GM10266 (cell line): ENCODE data around the gene KIFAP3.

Experiments
- DNase-seq: peaks from one replicate; pipeline ENCODE4 v3.0.0; 2012; ENCODE audit errors: extremely low spot score
- TF ChIP-seq, protein P1 (sequence below): IDR thresholded peaks from 2 replicates; pipeline ENCODE4 v1.5.1; 2012; ENCODE audit warnings: mild to moderate bottlenecking, low read depth; ENCODE audit not compliant: control insufficient read depth, insufficient read depth; ENCODE audit errors: missing control alignments

KIFAP3 gene

DNA sequence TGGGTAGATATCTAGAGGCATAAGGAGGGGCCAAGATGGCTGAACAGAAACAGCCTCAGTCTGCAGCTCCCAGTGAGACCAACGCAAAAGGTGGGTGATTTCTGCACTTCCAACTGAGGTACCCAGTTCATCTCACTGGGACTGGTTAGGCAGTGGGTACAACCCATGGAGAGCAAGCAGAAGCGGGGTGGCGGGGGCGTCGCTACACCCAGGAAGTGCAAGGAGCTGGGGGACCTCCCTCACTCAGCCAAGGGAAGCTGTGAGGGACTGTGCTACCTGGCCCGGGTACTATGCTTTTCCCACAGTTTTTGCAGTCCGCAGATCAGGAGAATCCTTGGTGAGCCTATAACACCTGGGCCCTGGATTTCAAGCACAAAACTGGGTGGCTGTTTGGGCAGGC is 26.0 kb downstream of the KIFAP3 start:
- no peak for DNase-seq
- TF ChIP-seq, protein P1, sequence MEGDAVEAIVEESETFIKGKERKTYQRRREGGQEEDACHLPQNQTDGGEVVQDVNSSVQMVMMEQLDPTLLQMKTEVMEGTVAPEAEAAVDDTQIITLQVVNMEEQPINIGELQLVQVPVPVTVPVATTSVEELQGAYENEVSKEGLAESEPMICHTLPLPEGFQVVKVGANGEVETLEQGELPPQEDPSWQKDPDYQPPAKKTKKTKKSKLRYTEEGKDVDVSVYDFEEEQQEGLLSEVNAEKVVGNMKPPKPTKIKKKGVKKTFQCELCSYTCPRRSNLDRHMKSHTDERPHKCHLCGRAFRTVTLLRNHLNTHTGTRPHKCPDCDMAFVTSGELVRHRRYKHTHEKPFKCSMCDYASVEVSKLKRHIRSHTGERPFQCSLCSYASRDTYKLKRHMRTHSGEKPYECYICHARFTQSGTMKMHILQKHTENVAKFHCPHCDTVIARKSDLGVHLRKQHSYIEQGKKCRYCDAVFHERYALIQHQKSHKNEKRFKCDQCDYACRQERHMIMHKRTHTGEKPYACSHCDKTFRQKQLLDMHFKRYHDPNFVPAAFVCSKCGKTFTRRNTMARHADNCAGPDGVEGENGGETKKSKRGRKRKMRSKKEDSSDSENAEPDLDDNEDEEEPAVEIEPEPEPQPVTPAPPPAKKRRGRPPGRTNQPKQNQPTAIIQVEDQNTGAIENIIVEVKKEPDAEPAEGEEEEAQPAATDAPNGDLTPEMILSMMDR = no peak

DNA sequence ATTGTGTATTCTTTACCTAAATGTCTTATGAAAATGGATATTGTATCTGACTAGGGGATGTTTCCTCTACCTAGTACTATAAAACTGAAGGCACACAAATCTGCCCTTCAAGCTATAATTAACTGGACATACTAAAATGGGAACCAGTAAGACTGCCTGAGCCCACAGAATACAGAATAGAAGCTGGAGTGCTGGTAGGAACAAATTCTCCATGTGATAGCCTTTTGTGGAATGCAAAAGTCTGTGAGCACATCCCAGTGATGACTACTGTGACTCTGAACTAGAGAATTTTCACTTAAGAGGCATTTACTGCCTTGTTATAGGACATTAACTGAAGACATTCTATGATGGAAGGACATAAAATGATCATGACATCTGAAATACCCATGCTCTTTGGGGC is 30.3 kb downstream of the KIFAP3 start:
- DNase-seq = no peak

DNA sequence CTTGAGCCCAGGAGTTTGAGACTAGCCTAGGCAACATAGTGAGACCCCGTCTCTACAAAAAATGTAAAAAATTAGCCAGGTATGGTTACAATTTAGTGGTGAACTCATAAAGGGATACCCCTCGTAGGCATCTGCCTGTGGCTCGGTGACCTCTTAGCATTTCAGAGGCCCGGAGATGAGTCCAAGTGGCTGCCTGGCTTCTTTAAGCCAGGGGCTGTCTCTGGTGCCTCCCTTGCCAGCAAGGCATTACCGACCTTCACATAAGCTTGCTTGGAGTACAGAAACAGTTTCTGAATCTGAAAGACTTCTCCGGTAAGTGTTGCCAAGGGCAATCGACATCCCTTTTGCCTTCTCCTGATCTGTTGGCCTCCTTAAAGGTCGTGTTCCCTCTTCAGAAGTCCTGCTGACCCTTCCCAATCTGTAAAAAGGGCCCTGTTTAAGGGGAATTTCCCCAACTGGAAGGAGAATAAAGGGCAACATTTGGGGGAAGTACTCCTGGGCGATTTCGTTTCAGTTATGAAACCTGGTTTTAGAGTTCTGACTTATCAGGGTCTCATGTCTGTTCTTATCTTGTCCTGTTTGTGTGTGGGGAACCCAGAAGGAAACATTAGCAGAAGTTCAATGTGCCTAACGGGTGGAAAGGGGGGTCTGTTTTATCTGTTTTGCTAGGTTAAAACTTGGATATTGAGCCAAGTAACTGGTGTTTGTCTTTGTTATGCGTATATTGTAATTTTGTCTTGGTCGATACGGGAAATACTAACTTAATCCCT is 32.9 kb downstream of the KIFAP3 start:
- no peak for DNase-seq
- TF ChIP-seq, protein P1 = no peak

More for the DNA sequence above, 30.3 kb downstream of the KIFAP3 start:
- TF ChIP-seq, protein P1 = no peak

DNA sequence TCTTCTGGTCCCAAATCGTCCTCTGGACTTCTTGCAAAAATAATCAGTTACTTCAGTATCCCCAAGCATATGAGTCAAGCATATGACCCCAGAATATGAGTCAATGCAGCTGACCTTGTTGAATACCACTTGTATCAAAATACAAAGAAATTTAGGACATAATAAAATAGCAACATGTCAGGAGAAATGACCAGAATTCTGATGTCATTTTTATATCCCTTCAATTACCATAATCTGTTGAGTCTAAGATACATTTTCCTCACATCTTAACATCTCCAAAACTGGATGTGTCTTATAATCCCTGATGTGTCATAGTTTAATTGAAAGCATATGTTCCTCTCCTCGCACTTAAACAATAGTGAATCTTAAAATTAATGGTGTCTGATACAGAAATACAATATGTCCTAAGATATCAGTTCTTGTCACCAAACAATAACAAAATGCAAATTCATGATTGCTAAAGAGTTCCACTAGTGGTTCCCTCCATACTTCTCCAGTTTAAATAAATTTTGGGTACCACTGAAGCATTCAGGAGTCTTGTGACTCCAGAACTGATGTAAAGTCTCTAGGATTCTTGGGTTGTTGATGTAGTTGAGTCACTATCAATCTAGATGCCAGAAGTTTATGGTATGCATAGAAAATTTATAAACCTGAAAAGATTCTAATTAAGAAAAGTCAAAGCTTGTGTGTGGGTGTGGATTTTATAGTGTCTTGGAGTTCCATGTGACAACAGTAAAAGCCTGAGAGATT is 41.8 kb downstream of the KIFAP3 start:
- DNase-seq = no peak
- TF ChIP-seq, protein P1 = no peak

DNA sequence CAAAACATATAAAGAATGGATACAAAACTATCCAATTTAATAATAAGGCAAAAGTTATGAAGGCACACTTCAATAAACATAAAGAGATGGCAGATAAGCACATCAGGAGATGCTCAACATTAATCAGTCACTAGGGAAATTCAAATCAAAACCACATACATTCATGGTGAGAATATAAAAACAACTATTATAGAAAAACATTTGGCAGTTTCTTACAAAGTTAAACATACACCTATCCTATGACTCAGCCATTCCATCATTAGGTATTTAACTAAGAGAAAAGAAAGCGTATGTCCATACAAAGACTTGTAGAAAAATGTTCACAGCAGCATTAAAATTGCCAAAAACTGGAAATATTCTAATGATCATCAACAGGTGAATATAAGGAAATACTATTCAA is 44.3 kb downstream of the KIFAP3 start:
- DNase-seq = no peak
- TF ChIP-seq, protein P1 = no peak

DNA sequence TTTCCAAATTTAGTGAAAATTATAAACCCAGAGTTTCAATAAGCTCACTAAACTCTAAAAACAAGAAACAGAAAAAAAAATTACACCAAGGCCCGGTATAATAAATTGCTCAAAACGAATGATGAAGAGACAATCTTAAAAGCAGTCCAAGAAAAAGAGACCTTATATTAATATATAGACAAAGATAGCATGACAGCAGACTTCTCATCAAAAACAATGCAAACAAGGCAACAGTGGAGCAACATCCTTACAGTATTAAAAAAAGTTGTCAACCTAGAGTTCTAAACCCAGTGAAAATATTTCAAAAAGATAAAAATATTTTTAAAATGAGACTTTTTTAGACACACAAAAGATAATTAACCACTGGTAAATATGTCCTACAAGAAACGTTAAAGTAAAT is 46.7 kb downstream of the KIFAP3 start:
- TF ChIP-seq, protein P1 = no peak
- DNase-seq = no peak

DNA sequence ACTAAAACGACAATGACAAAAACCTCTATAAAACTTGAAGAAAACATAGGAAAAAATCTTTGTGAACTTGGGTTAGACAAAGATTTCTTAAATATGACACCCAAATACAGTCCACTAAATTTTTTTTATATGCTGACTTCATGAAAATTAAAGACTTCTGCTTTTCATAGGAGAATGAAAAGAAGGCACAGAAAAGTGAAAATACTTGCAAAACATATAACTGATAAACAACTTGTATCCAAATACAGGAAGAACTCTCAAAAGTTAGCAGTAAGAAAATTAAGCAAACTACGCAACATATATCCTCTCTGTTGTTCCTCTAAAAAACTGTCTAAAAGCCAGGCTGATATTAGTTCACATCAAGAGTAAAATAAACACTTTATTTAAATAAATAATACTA is 53.6 kb downstream of the KIFAP3 start:
- TF ChIP-seq, protein P1 = no peak
- DNase-seq = no peak
